Testis (tissue), 2 donors: ENCODE data around the gene CUX1.

ENCODE experiments used
- POLR2A ChIP-seq: fragments of 450-650 bp; IDR thresholded peaks from one replicate; pipeline ENCODE4 v1.6.1; 2017; ENCODE audit warnings: antibody characterized with exemption, mild to moderate bottlenecking, moderate library complexity
- TF ChIP-seq, protein P1 (sequence below), 3 experiments: fragments of 450-650 bp in 2 of 3; fragments of 200-600 bp in 1 of 3; sonication (generic) in 1 of 3; IDR thresholded peaks; one replicate each; pipeline ENCODE4 v1.5.1; 2016 to 2019; ENCODE audit warnings: antibody characterized with exemption in 3 of 3, mild to moderate bottlenecking in 2 of 3, moderate library complexity in 1 of 3

DNA sequence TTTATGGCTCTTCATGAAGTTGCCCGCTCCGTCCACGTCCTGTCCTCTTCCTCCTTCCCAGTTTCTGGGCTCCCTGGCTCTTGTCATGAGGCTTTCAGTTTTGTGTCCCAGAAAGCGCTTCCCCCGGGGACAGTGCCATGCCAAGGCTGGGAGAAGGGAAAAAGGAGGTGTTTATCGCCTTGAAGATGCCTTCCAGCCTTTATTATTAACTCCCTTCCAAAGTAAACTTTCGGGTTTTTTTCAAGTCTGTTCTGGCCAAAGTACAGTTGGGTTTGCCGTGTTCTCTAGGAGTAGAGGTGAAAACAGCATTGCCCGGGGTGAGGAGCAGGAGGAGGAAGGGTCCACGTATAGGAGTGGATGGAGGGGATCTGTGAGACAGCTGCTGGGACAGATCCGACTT lies 117.2 kb downstream of the CUX1 start:
- TF ChIP-seq, protein P1, sequence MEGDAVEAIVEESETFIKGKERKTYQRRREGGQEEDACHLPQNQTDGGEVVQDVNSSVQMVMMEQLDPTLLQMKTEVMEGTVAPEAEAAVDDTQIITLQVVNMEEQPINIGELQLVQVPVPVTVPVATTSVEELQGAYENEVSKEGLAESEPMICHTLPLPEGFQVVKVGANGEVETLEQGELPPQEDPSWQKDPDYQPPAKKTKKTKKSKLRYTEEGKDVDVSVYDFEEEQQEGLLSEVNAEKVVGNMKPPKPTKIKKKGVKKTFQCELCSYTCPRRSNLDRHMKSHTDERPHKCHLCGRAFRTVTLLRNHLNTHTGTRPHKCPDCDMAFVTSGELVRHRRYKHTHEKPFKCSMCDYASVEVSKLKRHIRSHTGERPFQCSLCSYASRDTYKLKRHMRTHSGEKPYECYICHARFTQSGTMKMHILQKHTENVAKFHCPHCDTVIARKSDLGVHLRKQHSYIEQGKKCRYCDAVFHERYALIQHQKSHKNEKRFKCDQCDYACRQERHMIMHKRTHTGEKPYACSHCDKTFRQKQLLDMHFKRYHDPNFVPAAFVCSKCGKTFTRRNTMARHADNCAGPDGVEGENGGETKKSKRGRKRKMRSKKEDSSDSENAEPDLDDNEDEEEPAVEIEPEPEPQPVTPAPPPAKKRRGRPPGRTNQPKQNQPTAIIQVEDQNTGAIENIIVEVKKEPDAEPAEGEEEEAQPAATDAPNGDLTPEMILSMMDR (IDR thresholded peaks at IDR 0.05): no peak
- no peak for TF ChIP-seq POLR2A
